Hepatic stellate cell (primary cell): ENCODE data around the gene GLI1.

Source experiments
- DNase-seq: peaks from one replicate; pipeline ENCODE4 v3.0.0; 2011; ENCODE audit warnings: low spot score

Gene GLI1

GRCh38 chr12:57520053-57520818 lies 60.7 kb downstream of the GLI1 start, which contains the start of gene DDIT3:
DDIT3 (minus strand) TSS chr12:57520514; CDS start chr12:57517406, 3,108 bp downstream.
- DNase-seq = peak; percentile 96

- DNase-seq = peak; percentile 39
These were observed 62.0 kb downstream of the GLI1 start for GRCh38 chr12:57521525-57522010.
